NOMO-1 treated with DMSO at 0.1 percent for 48 hours (cell line): ENCODE results near the gene DNM1.
A peak's percentile ranks its signal among the peaks of the same experiment; 100 is the strongest.

ENCODE experiments used
- DNase-seq: peaks from one replicate; lab custom pipeline; 2025; ENCODE audit not compliant: unreplicated experiment; lab: John Stamatoyannopoulos, UW

DNM1 gene

DNA sequence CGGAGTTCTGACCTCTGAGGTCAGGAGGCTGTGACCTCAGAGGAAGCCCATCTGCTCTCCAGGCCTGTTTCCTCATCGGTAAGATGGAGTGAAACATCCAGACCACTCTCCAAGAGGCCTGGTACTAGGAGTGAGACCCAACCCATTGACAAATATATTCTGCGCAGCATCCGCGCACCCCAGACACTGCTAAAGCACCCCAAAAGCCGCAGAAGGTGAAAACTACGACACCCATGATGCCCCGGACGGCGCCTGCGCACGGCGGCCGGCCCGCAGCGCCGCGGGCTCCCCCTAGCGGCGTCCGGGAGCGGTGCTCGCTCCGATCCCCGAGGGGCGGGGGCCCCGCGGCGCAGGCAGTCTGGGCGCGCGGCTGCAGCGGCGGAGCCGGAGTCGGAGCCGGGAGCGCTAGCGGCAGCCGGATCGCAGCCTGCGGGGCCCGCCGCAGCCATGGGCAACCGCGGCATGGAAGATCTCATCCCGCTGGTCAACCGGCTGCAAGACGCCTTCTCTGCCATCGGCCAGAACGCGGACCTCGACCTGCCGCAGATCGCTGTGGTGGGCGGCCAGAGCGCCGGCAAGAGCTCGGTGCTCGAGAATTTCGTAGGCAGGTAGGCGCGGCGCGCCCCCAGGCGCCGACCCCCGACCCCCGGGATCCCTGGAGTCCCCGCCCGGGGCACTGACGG is at the start of gene DNM1:
TSS of gene DNM1 (plus strand) at position 356 of the 683 bp plus-strand sequence. CDS start at position 448, 92 bp downstream.
- peak; percentile 63 for DNase-seq

DNA sequence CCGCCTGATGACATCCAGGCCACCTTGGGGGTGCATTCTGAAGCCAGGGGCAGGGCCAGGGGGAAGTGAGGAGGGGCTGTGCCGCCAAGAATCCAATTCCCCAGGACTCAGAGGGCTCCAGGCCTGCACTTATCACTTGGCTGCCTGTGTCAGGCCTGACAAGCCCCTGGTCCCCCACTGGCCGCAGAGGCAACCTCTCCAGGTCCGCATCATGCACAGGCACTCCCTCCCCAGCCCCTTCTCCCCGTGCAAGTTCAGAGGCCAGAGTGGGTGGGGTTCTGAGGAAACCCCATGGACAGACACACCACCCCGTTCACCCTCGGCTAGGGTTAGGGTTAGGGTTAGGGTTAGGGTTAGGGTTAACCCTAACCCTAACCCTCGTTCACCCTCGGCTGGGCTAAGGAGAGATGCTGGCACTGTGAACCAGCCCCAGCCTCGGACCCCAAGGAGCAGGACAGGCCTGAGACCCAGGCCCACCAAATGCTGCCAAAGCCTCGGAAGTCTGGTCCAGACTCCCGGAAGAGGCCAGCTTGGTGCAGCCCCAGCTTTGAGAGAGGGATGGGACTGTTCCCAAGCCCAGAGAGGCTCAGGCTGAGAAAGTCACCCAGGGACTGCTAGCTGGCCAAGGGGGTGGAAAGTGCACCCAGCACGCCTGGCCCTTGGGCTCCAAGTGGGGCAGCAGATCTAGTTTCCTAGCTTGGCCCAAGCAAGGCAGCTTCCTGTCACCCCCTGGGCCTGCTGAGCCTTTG is 49.1 kb upstream of the DNM1 start:
- DNase-seq, result no peak

DNA sequence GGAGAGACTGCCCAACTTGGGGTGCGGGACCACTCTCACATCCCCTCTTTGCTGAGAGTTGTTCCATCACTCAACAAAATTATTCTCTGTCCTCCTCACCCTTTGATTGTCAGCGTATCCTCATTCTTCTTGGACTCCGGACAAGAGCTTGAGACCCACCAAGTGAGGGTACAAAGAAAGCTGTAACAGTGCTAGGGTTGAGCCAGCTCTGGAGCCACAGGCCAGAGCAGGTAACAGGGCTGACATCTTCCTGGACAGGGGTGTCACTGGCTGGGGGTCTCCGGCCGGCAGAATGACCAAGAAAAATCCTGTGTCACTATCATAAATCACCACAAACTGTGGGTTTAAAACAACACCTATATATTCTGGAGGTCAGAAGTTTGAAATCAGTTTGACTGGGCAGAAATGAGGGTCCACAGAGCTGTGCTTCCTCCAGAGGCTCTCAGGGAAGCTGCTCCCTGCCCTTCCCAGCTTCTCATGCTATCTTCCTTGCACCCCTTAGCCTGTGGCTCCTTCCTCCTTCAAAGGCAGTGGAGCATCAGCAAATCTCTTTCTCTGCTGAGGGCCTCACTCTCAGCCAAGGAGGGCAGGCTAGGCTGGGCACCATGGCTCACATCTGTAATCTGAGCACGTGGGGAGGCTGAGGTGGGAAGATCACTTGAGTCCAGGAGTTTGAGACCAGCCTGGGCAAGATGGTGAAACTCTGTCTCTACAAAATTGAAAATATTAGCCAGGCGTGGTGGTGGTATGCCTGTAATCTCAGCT is 47.3 kb upstream of the DNM1 start:
- no peak for DNase-seq

DNA sequence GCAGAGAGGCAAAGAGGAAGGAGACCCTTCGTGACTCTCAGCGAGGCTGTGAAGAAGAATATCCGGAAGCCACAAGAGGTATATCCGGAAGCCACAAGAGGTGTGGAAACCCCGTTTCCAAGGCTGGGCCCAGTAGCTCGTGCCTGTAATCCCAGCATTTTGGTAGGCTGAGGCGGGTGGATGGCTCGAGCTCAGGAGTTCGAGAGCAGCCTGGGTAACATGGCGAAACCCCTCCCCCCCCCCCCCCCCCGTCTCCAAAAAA is 43.7 kb upstream of the DNM1 start:
- DNase-seq, result peak; percentile 84

DNA sequence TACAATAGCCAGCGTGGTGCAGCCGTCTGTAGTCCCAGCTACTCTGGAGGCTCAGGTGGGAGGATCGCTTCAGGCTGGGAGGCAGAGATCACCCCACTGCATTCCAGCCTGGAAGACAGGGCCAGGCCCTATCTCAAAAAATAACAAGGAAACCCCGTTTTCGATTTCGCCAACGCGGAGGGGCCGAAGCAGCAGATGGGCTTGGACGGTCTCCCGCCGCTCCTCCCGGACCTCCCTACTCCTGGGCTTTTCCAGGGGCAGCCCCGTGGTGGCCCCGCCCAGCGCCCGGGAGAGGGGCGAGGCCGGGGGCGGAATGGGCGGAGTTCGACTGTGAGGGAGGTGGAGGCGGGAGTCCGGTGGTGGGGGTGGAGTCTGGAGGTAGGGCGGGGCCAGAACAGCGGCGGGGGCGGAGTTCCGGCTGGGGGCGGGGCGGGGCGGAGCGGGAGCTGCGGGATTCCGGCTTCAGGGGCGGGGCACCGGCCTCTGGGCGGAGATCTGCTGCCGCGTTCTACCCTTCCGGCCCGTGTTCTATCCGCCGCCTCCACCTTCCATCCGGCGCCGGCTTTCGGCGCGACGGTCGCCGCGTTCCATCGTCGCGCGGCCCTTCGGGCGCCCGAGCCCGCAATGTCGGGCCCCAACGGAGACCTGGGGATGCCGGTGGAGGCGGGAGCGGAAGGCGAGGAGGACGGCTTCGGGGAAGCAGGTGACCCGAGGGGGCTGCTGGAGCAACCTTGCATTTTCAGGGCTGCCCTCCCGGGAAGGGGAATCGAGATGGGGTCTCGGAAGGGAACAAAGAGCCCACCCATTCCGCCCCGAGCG is 43.2 kb upstream of the DNM1 start, which contains the start of gene BBLN:
TSS of gene BBLN (plus strand) at position 482 of the 819 bp plus-strand sequence. CDS start at position 625, 143 bp downstream.
- DNase-seq, result peak; percentile 87

DNA sequence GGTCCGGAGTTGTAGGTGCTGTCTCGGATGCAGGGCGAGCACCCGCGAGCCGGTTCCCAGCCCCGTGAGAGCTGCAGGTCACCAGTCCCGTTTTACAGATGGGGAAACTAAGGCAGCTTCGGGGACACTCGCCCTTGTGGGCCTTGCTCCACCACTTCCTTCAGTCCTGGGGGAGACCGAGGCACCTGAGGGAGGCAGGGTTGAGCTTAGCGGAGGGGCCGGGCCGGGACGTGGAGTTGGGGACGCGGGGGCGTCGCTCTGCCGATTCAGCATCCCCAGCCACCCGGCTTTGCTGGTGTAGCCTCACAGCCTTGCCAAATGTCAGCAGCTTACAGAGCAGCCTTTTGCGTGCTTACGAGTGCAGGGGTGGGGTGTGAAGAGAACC is 42.6 kb upstream of the DNM1 start:
- no peak for DNase-seq

DNA sequence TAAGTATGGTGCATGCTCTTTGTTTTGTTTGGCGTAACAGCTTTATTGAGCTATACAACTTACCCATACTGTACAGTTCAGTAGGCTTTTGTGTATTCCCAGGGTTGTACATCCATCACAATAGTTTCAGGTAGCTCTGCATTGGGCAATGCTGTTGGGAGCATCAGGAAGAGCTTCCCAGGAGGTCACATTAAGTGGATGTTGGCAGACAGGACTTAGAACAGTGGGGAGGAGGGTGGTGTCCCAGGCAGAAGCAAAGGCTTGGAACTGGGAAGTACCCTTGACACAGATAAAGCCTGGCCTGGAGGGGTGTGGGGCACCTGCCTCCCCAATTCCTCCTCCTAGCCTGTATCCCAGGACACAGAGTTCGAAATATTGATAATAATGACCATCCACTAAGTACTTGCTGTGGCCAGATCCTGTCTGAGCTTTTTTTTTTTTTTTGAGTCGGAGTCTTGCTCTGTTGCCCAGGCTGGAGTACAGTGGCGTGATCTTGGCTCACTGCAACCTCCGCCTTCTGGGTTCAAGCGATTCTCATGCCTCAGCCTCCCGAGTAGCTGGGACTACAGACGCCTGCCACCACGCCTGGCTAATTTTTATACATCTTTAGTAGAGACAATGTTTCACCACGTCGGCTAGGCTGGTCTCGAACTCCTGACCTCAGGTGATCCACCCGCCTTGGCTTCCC is 41.8 kb upstream of the DNM1 start:
- DNase-seq, result no peak

DNA sequence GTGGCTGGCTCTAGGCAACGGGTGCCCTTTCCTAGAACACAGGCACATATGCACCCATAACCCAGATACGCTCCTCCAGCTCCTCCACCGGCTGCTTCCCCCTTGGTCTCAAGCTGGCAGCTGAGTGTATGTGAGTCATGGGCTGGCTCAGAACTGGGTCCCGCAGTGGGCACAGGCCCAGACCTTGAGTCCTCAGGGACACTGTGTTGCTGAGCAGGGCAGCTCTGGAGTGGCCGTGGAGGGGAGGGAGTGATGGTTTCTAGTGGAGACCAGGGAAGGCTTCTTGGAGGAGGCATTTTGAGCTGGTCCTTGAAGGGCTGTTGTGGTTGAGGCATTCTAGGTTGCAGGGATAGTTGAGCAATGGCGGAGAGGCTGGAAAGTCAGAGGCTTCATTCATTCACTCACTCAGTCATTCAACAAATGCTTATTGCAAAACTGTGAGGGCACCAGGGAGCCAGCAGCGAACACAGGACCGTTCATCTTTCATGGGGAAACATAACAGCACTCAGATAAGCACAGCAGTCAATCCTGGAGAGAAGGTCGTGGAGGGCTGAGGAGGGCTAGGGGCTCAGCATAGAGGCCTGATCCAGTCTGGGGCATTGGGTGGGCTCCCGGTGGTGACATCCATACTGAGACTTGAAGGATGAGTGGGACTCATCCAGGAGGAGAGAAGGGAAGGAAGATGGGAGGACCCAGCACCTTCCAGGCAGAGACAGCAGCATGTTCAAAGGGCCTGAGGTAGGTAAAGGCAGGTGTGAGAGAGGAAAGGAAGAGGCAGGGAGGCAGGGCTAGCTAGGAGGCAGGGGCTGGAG is 40.8 kb upstream of the DNM1 start:
- no peak for DNase-seq

DNA sequence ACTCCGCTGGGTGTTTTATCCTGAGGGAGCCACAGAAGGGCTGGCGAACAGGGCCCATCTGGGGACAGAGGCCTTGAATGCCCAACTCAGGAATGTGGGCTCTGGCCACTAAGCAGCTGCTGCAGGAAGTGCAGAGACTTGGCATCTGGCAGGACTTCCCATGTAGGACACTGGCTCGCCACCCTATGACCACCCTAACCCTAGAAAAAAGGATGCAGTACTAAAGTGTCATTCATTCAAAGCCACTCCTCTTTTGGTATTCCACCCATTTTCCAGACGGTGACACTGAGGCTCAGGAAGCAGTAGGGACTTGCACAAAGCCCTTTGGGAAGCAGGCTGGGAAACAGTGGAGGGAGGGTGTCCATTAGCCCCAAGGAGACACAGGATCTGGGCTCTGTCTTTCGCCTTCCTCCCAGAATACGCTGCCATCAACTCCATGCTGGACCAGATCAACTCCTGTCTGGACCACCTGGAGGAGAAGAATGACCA is 40.1 kb upstream of the DNM1 start:
- DNase-seq, result no peak

DNA sequence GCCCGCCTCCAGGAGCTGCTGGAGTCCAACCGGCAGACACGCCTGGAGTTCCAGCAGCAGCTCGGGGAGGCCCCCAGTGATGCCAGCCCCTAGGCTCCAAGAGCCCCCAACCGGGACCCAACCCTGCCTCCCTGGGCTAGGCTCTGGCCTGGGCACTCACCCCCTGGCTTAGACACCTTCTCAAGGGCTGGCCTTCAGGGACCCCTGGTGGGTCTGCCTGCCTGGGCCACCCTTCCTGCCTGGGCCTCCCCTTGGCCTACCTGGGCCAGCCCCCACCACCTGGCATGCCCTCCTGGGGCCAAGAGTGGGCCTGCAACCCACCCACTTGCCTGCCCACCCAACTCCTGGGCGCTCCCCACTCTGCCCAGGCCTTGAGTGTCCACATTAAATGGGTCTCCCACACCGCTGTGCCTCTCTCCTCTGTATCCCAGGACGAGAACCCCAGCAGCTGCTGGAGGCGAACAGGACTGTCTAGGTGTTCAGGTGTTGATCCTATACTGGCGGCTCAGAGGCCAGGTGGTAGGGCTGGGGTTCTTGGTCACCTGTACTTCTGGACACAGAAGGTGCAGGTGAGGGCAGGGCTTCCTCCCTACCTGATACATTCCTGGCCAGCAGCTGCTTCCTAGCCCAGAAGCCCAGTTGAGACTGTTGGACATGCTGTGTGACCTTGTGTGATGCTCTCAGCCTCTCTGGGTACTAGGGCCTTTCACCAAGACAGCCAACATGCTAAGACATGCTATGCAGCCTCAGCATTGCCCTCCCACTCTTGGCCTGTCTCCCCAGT is 39.5 kb upstream of the DNM1 start:
- DNase-seq, result no peak

DNA sequence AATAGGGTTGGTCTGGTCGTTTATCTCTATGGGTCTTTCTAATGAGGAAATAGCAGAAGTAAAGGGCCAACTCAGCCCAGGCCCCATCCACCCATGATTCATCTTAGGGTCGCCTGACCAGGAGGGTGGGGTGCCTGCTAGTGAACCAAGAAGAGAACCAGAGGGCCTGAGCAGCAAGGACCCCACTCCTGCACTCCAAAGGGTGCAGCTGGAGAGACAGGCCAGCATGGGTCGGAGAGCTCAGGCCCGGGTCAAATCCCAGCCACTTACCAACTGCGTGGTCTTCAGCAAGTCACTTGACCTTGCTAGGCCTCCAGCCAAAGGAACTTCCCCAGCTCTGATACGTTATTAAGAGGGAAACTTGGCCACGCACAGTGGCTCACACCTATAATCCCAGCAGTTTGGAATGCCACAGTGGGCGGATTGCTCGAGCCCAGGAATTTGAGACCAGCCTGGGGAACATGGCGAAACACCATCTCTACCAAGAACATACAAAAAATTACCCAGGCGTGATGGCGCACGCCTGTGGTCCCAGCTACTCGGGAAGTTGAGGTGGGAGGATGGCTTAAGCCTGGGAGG is 38.8 kb upstream of the DNM1 start:
- DNase-seq, result no peak

DNA sequence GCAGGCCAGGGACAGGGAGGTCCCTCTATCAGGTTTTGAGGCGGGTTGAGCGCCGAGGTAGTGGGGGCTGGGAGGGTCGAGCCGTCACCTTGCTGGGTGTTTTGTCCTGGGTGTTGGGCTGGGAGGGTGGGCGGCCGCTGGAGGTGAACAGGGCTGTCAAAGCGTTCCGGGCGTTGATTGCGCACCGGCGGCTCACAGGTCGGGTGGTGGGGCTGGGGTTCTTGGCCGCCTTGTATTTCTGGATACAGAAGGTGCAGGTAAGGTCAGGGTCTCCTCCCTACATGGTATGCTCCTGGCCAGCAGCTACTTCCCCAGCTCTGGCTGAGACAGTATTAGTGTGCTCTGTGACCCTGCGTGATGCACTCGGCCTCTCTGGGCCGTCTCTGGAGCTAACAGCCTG is 37.0 kb upstream of the DNM1 start:
- no peak for DNase-seq

DNA sequence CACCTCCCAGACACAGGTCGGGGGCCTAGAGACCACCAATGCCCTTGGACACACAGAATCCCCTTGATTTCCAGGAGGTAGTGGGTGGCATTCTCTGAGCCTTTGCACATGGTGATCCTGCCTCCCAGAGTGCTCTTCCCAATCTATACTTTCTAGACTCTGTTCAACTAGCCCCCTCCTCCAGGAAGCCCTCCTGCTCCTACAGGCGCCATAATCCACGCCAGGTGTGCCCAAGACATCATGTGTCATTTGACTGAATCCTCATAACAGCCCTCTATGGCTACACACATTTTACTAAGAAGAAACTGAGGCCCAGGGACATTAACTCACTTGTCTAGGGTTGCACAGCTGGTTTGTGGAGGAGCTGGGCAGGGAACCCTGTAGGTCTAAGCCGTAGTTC is 36.0 kb upstream of the DNM1 start:
- DNase-seq, result no peak

DNA sequence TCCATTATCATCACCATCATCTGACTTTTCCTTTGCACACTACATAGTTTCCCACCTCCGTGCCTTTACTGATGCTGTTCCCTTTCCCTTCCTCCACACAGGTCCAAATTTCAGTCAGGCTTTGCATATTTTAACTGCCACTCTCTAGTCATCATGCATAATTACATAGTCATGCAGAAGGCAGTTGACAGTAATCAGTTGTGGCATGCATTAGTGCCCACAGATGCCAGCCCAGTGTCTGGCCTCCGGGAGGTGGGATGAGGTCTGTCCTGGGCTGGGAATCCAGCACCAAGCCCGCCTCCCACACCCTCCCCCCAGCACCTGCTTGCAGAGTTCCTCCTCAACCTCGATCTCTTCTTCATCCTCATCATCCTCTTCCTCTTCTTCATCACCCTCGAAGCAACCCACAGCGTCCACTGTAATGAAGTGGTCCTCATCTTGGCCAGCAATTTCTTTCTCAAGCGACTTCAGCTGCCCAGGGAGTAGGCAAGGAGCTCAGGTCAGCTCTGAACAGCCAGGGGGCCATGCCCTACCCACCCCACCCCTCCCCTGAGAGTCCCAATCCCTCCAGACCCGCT is 34.4 kb upstream of the DNM1 start:
- DNase-seq, result no peak

DNA sequence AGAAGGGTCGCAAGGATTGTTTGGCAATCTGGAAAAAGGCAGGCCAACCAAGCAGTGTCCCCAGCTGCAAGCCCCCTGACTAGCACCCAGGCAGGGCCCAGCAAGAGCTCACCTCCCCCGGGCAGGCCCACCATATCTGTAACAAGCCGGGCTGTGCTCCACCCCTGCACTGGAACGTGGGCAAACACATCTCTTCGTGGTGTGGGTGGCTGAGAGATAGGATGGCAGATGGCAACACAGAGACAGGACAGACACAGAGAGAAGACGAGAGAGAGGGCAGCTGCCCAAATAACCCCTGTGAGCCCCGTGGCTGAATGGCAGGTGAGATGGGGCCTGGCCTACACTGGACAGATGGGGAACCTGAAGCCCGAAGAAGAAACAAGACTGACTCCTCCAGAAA is 33.7 kb upstream of the DNM1 start:
- no peak for DNase-seq

DNA sequence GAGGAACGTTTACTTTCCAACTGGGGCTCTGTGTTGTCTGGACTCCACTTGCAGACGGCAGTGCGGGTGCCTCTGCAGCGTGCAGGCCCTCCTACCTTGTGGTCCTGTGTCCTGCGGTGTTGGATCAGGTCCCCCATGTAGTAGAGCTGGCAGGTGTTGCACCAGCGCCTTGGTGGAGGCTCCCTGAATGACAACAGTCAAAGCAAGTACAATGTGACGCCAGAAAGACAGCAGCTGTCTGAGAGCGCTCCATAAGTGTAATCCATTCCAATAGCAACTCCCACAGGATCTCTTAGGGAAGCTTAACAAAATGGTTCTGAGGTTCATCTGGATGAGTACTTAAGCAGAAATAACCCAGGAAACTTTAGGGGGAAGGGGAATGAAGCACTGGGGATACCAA is 33.3 kb upstream of the DNM1 start:
- DNase-seq, result no peak

DNA sequence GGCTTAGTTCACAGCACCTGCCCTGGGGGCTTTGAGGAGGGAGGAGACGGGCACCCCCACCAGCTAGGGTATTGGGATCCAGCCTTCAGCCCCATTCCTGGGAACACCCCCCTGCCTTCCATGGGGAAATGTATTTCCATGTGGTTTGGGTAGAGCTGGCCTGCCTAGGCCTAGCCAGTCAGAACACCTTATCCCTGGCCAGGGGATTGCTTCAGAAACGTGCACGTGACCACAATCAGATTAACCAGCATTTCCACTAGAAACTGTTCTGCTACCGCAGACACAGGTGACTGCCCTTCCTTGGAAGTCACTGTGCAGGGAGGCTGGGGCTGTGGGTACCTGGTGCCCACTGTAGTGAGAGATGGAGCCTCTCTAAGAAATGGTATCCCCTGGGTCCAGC is 29.1 kb upstream of the DNM1 start:
- no peak for DNase-seq

DNA sequence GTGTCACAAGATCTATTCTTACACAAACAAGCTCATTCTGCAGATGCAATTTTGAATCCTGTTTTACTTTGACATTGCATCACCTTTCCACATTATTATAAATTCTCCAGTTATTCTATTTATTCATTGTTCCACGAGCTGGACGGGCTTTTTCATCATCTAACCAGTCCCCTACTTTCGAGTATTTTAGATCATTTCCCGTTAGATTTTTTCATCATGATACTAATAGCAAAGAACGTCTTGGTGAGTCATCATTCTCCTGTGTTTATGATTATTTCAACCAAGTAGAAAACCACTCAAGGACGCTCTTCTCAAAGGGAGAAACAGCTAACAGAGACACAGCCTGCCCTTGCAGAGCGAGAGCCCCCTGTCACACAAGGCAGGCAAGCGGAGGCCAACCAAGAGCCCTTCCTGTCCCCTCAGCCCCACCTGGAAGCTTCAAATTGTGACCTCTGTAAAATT is 28.0 kb upstream of the DNM1 start:
- DNase-seq, result no peak
